ENCODE data around the gene UBR4. TPM values are rescaled to one million over a fixed set of nuclear protein-coding genes. Genes with fewer than 3 reads are reported as not detected.
"Not testable (repeated sequence)": the region's sequence is repeated elsewhere in the genome, so short reads cannot be mapped to it uniquely, and the experiment has no call there.

The UBR4 gene
- total RNA-seq: 100 to 1,000 TPM; 110 to 112 TPM
- 27.4 TPM for polyA plus RNA-seq

GRCh38 chr1:19209990-19210771 is at the start of gene UBR4:
TSS of gene UBR4 (minus strand) at chr1:19210266. CDS start at chr1:19210248, 18 bp downstream.
- Histone ChIP-seq H3K4me3 (ENCODE audit: low read length) (peak within 1 kb of the TSS; percentile 78), H3K4me1 (ENCODE audit: insufficient read depth, low read length) (peaks cover 50% of the 10 kb centered on the region), H3K9me3 (ENCODE audit: low read length) (no peaks in the 10 kb centered on the region), H3K27ac (ENCODE audit: low read depth, low read length) (peak within 1 kb of the TSS; percentile 89), H3K36me3 (ENCODE audit: insufficient read depth, low read length) (no peaks in the 10 kb centered on the region), H3K27me3 (ENCODE audit: insufficient read depth, low read length, poor library complexity, severe bottlenecking) (no peaks in the 10 kb centered on the region)
- Mint-ChIP-seq H3K4me3 (peak within 1 kb of the TSS; percentile 90 to 100 (median 93)), H3K4me1 (peaks cover 64 to 89% (median 87%) of the 10 kb centered on the region in 3 donors), H3K9me3 (no peaks in the 10 kb centered on the region), H3K36me3 (peaks cover 0 to 33% (median 9%) of the 10 kb centered on the region in 3 donors), H3K27ac (peak within 1 kb of the TSS; percentile 95 to 100 (median 99)), H3K27me3 (peaks cover 0 to 2% of the 10 kb centered on the region in 2 donors)
- ChIA-PET CTCF (interaction anchor here (1.1 to 1.5 kb wide), 2 partner anchors 10 to 41 kb away, joined by 3 to 4 read pairs; partner anchors contain the start of genes EMC1 and MRTO4), POLR2A (interaction anchor here (0.5 kb wide), 1 partner anchor 388 kb away, joined by 4 read pairs; no protein-coding TSS in a partner anchor)
- peak; percentile 95 to 97 (median 96) for DNase-seq

DNA sequence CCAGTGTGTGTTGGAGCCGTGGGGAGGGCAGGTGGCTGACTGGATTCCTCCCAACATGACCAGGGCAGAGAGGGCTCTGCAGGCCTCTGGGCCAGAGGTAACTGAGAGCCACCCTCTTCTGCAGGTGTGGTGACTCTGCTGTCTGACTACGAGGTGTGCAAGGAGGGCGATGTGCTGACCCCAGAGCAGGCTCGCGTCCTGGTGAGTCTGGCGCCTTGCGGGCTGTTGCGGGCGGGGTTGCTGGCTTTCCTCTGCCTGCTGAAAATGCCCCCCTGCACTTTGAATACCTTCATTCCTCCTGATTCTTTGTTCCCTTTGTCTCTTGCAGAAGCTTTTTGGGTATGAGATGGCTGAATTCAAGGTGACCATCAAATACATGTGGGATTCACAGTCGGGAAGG is 48.3 kb upstream of the UBR4 start:
- H3K9me3 Mint-ChIP-seq: no peaks in the 10 kb centered on the region
- CTCF ChIA-PET: no interaction called here

DNA sequence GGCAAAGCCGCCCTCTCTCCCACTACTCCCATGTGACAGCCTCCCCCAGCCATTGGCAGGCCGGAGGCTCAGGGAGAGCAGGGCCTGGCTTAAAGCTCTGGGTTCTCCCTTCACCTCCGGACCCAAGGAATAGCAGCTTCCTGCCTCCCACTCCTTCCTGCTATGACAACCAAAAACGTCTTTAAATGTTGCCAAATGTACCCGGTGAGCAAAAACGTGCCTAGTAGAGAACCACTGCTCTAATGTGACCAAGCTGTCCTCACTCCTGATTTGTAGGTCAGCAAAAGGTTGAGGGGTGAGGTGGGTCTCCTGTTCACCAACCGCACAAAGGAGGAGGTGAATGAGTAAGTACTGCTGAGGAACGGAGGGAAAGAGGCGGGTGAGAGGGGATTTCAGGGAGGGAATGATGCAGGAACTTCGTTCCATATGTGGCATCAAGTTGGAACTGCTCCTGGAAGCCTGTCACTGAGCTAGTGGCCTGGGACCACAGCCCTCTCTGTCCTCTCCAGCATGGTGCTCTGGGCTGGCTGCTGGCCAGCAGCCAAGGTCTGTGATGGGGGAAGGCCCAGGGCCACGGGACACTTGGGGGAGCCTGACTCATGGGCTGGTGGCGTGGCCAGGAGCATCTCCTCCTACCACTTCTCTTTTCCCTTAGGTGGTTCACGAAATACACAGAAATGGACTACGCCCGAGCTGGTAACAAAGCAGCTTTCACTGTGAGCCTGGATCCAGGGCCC is 47.3 kb upstream of the UBR4 start:
- H3K27me3 Mint-ChIP-seq: no peaks in the 10 kb centered on the region
- Histone ChIP-seq H3K27me3 (ENCODE audit: insufficient read depth, low read length, poor library complexity, severe bottlenecking) (no peaks in the 10 kb centered on the region), H3K9me3 (ENCODE audit: low read length) (no peaks in the 10 kb centered on the region), H3K27ac (ENCODE audit: low read depth, low read length) (no peak overlapping the region), H3K4me1 (ENCODE audit: insufficient read depth, low read length) (peaks cover 20% of the 10 kb centered on the region), H3K36me3 (ENCODE audit: insufficient read depth, low read length) (peaks cover 15% of the 10 kb centered on the region), H3K4me3 (ENCODE audit: low read length) (no peak overlapping the region)
- H3K9me3 Mint-ChIP-seq: no peaks in the 10 kb centered on the region
- H3K36me3 Mint-ChIP-seq: peaks cover 0 to 61% (median 9%) of the 10 kb centered on the region in 3 donors
- H3K4me1 Mint-ChIP-seq: peaks cover 13 to 19% (median 17%) of the 10 kb centered on the region in 3 donors
- DNase-seq: no peak
- CTCF ChIA-PET: interaction anchor here (1.4 kb wide), 1 partner anchor 23 kb away, joined by 3 read pairs; no protein-coding TSS in a partner anchor
- POLR2A ChIA-PET: no interaction called here
- H3K4me3 Mint-ChIP-seq: peak overlapping the region in 1 of 7 donors; percentile 38
- peak overlapping the region in 4 of 8 donors; percentile 15 to 75 (median 32) for H3K27ac Mint-ChIP-seq

More for the DNA sequence above, 48.3 kb upstream of the UBR4 start:
- Histone ChIP-seq H3K27ac (ENCODE audit: low read depth, low read length) (no peak overlapping the region), H3K4me3 (ENCODE audit: low read length) (no peak overlapping the region), H3K36me3 (ENCODE audit: insufficient read depth, low read length) (peaks cover 15% of the 10 kb centered on the region), H3K9me3 (ENCODE audit: low read length) (no peaks in the 10 kb centered on the region), H3K27me3 (ENCODE audit: insufficient read depth, low read length, poor library complexity, severe bottlenecking) (no peaks in the 10 kb centered on the region), H3K4me1 (ENCODE audit: insufficient read depth, low read length) (peaks cover 10% of the 10 kb centered on the region)
- H3K27me3 Mint-ChIP-seq: no peaks in the 10 kb centered on the region
- DNase-seq: no peak
- H3K4me1 Mint-ChIP-seq: peaks cover 6 to 11% (median 9%) of the 10 kb centered on the region in 3 donors
- POLR2A ChIA-PET: no interaction called here
- peak overlapping the region in 2 of 8 donors; percentile 24 to 66 for H3K27ac Mint-ChIP-seq
- peaks cover 0 to 61% (median 9%) of the 10 kb centered on the region in 3 donors for H3K36me3 Mint-ChIP-seq
- H3K4me3 Mint-ChIP-seq: no peak overlapping the region

GRCh38 chr1:19256301-19256700 is 46.2 kb upstream of the UBR4 start:
- peak overlapping the region in 1 of 8 donors; percentile 29 for H3K27ac Mint-ChIP-seq

GRCh38 chr1:19255288-19255687 is 45.2 kb upstream of the UBR4 start:
- no peaks in the 10 kb centered on the region for H3K27me3 ChIP-seq (ENCODE audit: insufficient read depth, low read length, poor library complexity, severe bottlenecking)
- no peak overlapping the region for H3K27ac ChIP-seq (ENCODE audit: low read depth, low read length)
- Mint-ChIP-seq H3K4me3 (no peak overlapping the region), H3K4me1 (peaks cover 26 to 38% (median 29%) of the 10 kb centered on the region in 3 donors), H3K9me3 (no peaks in the 10 kb centered on the region), H3K27ac (peak overlapping the region in 2 of 8 donors; percentile 66 to 70), H3K27me3 (no peaks in the 10 kb centered on the region), H3K36me3 (peaks cover 0 to 63% (median 9%) of the 10 kb centered on the region in 3 donors)
- ChIA-PET POLR2A (interaction anchor here (0.7 kb wide), 1 partner anchor 138 kb away, joined by 6 read pairs; no protein-coding TSS in a partner anchor), CTCF (interaction anchor here (1.4 kb wide), 1 partner anchor 15 kb away, joined by 3 read pairs; no protein-coding TSS in a partner anchor)
- H3K4me1 ChIP-seq (ENCODE audit: insufficient read depth, low read length): peaks cover 32% of the 10 kb centered on the region
- no peak overlapping the region for H3K4me3 ChIP-seq (ENCODE audit: low read length)
- H3K36me3 ChIP-seq (ENCODE audit: insufficient read depth, low read length): peaks cover 15% of the 10 kb centered on the region
- no peak for DNase-seq
- H3K9me3 ChIP-seq (ENCODE audit: low read length): no peaks in the 10 kb centered on the region

More at GRCh38 chr1:19256301-19256700, 46.2 kb upstream of the UBR4 start:
- H3K4me1 ChIP-seq (ENCODE audit: insufficient read depth, low read length): peaks cover 25% of the 10 kb centered on the region
- H3K9me3 ChIP-seq (ENCODE audit: low read length); H3K4me3 ChIP-seq (ENCODE audit: low read length); POLR2A ChIA-PET; H3K27me3 Mint-ChIP-seq; H3K4me3 Mint-ChIP-seq; DNase-seq; H3K27me3 ChIP-seq (ENCODE audit: insufficient read depth, low read length, poor library complexity, severe bottlenecking); H3K27ac ChIP-seq (ENCODE audit: low read depth, low read length); H3K9me3 Mint-ChIP-seq: not testable (repeated sequence)
- Mint-ChIP-seq H3K36me3 (peaks cover 0 to 67% (median 9%) of the 10 kb centered on the region in 3 donors), H3K4me1 (peaks cover 17 to 29% (median 22%) of the 10 kb centered on the region in 3 donors)
- peaks cover 15% of the 10 kb centered on the region for H3K36me3 ChIP-seq (ENCODE audit: insufficient read depth, low read length)
- CTCF ChIA-PET: interaction anchor here (1.4 kb wide), 1 partner anchor 22 kb away, joined by 3 read pairs; no protein-coding TSS in a partner anchor

GRCh38 chr1:19254416-19254815 is 44.4 kb upstream of the UBR4 start:
- no peak overlapping the region for H3K4me3 Mint-ChIP-seq
- H3K27ac Mint-ChIP-seq: peak overlapping the region in 2 of 8 donors; percentile 41 to 70
- no peaks in the 10 kb centered on the region for H3K9me3 Mint-ChIP-seq
- H3K4me3 ChIP-seq (ENCODE audit: low read length): no peak overlapping the region
- peaks cover 28 to 41% (median 32%) of the 10 kb centered on the region in 3 donors for H3K4me1 Mint-ChIP-seq
- H3K36me3 Mint-ChIP-seq: peaks cover 0 to 54% (median 6%) of the 10 kb centered on the region in 3 donors
- H3K36me3 ChIP-seq (ENCODE audit: insufficient read depth, low read length): peaks cover 15% of the 10 kb centered on the region
- ChIA-PET CTCF (interaction anchor here (1.4 kb wide), 1 partner anchor 16 kb away, joined by 3 read pairs; no protein-coding TSS in a partner anchor), POLR2A (no interaction called here)
- H3K27me3 Mint-ChIP-seq: no peaks in the 10 kb centered on the region
- H3K4me1 ChIP-seq (ENCODE audit: insufficient read depth, low read length): peaks cover 35% of the 10 kb centered on the region
- no peaks in the 10 kb centered on the region for H3K27me3 ChIP-seq (ENCODE audit: insufficient read depth, low read length, poor library complexity, severe bottlenecking)
- no peak for DNase-seq
- H3K27ac ChIP-seq (ENCODE audit: low read depth, low read length): no peak overlapping the region
- H3K9me3 ChIP-seq (ENCODE audit: low read length): no peaks in the 10 kb centered on the region

DNA sequence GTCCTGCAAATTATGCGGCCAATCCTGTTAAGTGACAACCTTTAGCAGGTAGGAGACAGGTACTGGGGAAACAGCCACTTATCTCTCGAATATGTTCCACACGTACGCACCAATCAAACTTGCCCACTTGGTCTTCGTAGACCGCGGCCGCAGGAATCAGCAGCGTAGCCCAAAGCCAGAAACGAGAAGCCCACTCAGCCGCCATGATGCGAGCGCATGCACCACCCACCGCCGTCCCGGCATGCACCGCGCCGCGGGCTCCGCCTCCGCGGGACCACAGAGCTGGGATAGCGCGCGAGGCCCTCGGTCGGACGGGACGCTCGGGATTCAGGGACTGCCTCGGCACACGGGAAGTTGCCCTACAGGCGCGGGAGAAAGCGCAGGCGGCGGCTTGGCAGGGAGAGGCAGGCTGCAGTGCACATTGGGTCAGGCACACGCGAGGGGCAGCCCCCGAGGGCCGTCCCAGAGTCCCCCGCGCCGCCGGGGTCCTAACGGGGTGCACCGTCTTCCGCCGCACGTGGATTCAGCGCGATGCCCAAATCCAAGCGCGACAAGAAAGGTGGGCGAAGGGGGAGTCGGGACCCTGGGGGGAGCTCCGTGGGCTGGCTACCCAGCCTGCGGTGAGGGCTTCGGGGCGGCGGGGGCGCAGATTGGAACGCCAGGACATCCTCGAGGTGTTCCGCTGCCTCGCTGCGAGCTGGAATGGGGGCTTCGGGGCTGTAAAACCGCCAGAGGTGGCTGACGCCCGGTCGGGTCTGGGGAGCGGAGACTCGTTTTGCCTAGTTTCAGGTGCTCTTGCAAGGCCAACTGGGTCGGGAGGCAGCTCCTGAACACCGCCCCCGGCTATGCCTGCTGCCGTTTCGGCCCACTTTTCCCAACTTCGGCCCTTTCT is 41.5 kb upstream of the UBR4 start, which contains the start of the genes EMC1 and MRTO4:
Gene EMC1 (minus strand): TSS at position 220 of the 892 bp plus-strand sequence. CDS start 15 bp downstream, at position 205.
Gene MRTO4 (plus strand): TSS at position 501 of the 892 bp plus-strand sequence. CDS start 31 bp downstream, at position 532.
- peaks cover 0 to 29% (median 2%) of the 10 kb centered on the region in 3 donors for H3K36me3 Mint-ChIP-seq
- H3K27ac Mint-ChIP-seq: peak within 1 kb of the TSS; percentile 92 to 98 (median 96)
- no peaks in the 10 kb centered on the region for H3K9me3 Mint-ChIP-seq
- Histone ChIP-seq H3K9me3 (ENCODE audit: low read length) (no peaks in the 10 kb centered on the region), H3K36me3 (ENCODE audit: insufficient read depth, low read length) (peaks cover 4% of the 10 kb centered on the region), H3K4me3 (ENCODE audit: low read length) (peak within 1 kb of the TSS; percentile 73), H3K4me1 (ENCODE audit: insufficient read depth, low read length) (peaks cover 35% of the 10 kb centered on the region), H3K27me3 (ENCODE audit: insufficient read depth, low read length, poor library complexity, severe bottlenecking) (no peaks in the 10 kb centered on the region), H3K27ac (ENCODE audit: low read depth, low read length) (peak within 1 kb of the TSS; percentile 90)
- ChIA-PET CTCF (interaction anchor here (0.6 to 1.7 kb wide), 4 partner anchors 9 to 399 kb away, joined by 3 to 5 read pairs (median 4); no protein-coding TSS in a partner anchor), POLR2A (interaction anchor here (0.6 kb wide), 1 partner anchor 345 kb away, joined by 3 read pairs; a partner anchor contains a TSS)
- no peaks in the 10 kb centered on the region for H3K27me3 Mint-ChIP-seq
- peak within 1 kb of the TSS; percentile 91 to 97 (median 94) for H3K4me3 Mint-ChIP-seq
- peak; percentile 85 to 93 (median 88) for DNase-seq
- H3K4me1 Mint-ChIP-seq: peaks cover 30 to 37% (median 32%) of the 10 kb centered on the region in 3 donors
